Epithelial cell of esophagus (primary cell): ENCODE data around the gene TMOD1.
"Not testable (repeated sequence)": the region's sequence is repeated elsewhere in the genome, so short reads cannot be mapped to it uniquely, and the experiment has no call there.

ENCODE experiments used
- DNase-seq: peaks from one replicate; pipeline ENCODE4 v3.0.0; 2010; ENCODE audit warnings: low read depth
- H3K4me3 ChIP-seq: 2 replicates; pipeline ENCODE4 v1.5.1; 2011; ENCODE audit warnings: mild to moderate bottlenecking, low read length, control low read depth
- TF ChIP-seq, protein P1 (sequence below): IDR thresholded peaks from 2 replicates; pipeline ENCODE4 v1.5.1; 2011; ENCODE audit warnings: low read depth, mild to moderate bottlenecking, low read length, control low read depth, inconsistent platforms; ENCODE audit not compliant: insufficient read depth; ENCODE audit errors: missing control alignments

Gene TMOD1

DNA sequence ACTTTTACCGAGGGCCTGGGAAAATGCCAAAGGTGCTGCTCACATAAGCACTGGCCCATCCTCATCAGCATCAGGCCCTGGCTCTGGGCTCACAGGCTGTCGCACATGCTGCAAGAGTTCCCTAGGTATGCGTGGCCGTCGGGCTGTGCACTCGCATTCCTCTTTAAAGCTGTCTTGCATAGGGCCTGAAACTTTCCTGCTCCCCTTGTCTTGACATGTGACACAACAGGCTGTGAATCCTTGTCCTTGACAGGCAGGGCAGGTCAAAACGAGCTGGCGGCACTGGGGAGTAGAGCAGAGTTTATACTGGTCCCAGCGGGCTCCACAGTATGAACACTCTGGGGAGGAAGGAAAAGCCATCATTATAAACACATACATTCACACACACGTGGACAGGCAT lies 101.0 kb downstream of the TMOD1 start:
- no peak for DNase-seq
- TF ChIP-seq, protein P1, sequence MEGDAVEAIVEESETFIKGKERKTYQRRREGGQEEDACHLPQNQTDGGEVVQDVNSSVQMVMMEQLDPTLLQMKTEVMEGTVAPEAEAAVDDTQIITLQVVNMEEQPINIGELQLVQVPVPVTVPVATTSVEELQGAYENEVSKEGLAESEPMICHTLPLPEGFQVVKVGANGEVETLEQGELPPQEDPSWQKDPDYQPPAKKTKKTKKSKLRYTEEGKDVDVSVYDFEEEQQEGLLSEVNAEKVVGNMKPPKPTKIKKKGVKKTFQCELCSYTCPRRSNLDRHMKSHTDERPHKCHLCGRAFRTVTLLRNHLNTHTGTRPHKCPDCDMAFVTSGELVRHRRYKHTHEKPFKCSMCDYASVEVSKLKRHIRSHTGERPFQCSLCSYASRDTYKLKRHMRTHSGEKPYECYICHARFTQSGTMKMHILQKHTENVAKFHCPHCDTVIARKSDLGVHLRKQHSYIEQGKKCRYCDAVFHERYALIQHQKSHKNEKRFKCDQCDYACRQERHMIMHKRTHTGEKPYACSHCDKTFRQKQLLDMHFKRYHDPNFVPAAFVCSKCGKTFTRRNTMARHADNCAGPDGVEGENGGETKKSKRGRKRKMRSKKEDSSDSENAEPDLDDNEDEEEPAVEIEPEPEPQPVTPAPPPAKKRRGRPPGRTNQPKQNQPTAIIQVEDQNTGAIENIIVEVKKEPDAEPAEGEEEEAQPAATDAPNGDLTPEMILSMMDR: no peak
- H3K4me3 ChIP-seq: no peak overlapping the region

DNA sequence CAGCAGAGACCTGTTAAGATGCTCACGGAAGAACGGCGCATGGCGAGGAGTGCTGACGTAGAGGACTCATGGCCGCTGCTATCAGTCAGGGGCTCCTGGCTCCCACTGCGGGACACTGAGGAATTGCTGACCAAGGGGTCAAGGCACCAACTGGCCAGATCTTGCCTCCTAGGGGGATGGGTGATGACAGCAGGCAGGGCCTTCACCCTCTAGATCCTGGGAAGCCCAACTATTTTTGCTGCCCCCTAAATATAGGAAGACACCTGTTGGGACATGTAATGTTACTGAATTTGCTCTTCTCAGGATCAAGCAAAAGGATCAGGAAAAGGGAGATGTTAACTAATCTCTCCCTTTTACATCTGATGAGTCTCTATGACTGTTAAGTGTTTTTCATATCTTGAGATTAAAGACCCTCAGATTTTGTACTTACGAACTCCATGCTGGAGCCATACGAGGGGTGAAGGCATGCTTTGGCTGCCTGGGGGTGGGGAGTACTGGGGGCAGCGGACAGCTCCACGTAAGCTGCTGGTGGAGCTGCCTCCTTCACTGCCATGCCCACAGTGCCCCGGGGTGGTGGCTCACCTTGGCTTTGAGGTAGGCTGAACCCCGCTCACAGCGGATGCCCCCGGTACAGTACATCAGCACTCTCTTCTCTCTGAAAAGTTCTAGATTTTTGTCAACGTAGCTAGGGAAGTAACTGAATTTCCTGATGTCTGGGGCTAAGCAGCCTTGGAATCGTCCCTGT lies 103.6 kb downstream of the TMOD1 start:
- DNase-seq: no peak
- TF ChIP-seq, protein P1: no peak
- no peak overlapping the region for H3K4me3 ChIP-seq

DNA sequence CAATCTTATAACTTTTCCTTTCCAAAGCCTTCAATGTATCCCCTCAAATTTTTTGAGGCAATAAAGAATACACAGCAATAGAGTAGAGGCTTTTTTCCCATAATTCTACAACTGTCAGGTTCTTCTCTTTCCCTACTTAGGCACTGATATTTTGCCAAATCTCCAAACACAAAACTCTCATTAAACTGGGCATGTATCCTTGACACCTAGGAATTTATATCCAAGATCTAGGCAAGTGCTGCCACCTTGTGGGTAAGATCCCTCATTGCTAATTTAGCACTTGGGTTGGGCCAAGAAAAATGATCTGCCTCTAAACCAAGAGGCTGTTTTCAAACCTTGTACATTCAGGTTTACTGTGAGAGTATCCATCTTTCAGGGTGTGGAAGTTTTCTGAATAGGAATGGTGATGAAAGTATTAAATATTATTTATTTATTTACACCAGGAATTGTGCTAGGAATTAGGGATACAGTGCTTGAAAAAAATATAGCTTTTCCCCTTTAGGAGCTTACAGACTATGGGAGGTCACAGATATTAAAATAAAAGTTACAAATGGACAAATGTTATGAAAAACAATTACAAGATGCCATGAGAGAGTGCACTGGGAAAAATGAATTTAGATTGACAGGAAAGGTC lies 114.1 kb downstream of the TMOD1 start:
- DNase-seq: peak; percentile 69
- no peak overlapping the region for H3K4me3 ChIP-seq
- TF ChIP-seq, protein P1: peak; percentile 87

DNA sequence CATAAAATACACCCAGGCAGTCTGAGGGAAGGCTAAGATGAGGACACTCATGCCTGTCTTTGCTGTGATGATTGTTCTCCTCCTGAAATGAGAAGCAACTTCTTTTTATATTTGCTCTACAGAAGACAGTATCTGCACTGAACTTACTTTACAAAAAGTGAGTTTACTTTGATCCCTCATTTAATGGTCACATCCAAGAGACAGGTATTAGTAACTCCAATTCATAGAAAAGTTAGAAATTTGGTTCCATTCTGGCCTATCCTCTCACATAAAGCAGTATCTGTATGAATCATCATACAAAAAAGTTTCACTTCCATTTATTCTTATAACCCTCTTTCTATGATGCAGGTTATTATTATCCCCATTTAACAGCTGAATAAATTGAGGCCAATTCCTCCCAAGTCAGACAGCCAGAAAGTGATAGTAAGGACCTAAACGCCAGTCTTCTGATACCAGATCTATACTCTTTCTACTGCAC lies 116.5 kb downstream of the TMOD1 start:
- TF ChIP-seq, protein P1: no peak
- no peak for DNase-seq
- no peak overlapping the region for H3K4me3 ChIP-seq

DNA sequence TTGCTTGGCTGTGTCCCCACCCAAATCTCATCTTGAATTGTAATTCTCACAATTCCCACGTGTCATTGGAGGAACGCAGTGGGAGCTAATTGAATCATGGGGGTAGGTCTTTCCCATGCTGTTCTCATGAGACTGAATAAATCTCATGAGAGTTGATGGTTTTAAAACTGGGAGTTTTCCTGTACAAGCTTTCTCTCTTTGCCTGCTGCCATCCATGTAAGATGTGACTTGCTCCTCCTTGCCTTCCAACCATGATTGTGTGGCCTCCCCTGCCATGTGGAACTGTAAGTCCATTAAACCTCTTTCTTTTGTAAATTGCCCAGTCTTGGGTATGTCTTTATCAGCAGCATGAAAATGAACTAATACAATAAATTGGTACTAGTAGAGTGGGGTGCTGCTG lies 118.6 kb downstream of the TMOD1 start:
- H3K4me3 ChIP-seq, DNase-seq: not testable (repeated sequence)

DNA sequence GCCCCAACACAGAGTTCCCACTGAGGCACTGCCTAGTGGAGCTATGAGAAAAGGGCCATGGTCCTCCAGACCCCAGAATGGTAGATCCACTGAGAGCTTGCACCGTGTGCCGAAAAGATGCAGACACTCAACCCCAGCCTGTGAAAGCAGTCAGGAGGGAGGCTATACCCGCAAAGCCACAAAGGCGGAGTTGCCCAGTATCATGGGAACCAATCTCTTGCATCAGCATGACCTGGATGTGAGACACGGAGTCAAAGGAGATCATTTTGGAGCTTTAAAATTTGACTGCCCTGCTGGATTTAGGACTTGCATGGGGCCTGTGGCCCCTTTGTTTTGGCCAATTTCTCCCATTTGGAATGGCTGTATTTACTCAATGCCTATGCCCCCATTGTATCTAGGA lies 121.0 kb downstream of the TMOD1 start:
- not testable (repeated sequence) for DNase-seq, H3K4me3 ChIP-seq

DNA sequence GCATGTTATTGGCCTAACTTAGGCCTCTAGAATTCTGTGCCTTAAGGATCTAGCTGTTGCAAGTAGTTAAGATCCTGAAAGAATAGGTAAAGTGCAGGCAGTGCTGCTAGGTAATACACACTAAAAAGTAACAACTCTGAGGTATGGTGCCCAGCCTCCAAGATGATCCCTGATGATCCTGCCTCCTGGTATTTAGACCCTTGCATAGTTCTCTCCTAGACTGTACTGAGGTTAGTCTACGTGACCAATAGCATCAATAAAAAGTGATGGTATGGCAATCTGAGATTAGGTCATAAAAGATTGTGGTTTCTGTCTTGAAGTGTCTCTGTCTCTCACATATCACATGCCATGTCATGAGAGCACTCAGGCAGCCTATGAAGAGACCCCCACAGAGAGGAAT lies 122.5 kb downstream of the TMOD1 start:
- no peak overlapping the region for H3K4me3 ChIP-seq
- DNase-seq: no peak
- TF ChIP-seq, protein P1: no peak

DNA sequence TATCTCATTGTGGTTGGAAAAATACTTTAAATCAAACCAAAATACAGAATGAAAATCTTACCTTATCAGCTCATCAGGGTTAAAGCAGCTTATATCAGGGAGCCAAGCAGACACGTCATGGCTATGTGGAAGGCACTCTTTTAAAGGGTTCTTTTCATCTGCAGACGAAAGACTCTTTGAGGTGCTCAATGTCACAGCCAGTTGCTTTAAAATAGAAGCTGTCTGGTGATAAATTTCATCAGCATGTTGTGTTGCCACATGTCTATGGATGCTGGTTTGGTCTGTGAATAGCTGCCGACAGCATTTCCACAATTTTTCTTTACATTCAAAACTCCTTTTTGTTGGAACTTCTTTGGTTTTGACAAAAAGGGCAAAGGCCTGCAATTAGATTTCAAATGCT lies 124.2 kb downstream of the TMOD1 start:
- no peak for DNase-seq
- TF ChIP-seq, protein P1: no peak
- H3K4me3 ChIP-seq: no peak overlapping the region
